ENCODE data around the gene E2F4. TPM values are rescaled to one million over a fixed set of nuclear protein-coding genes. Genes with fewer than 3 reads are reported as not detected.

Gene E2F4
- total and polyA plus RNA-seq, 9 of the 15 experiments (the other 6 are each of a cell fraction or from before 2014, with no cell fraction given): 9.7 to 139 (median 106) TPM

- TF ChIP-seq AFF1 (IDR thresholded peaks at IDR 0.05; ENCODE audit: low read depth in 1 of 2, partially characterized antibody in 2 of 2): no peak
- no peak for TF ChIP-seq BRD4 (IDR thresholded peaks at IDR 0.05)
- no peak for TF ChIP-seq TRIM28 (IDR thresholded peaks at IDR 0.05)
- no peak for TF ChIP-seq NR2F6 (CRISPR knock-in tag; IDR thresholded peaks at IDR 0.05)
- peak; percentile 80 for TF ChIP-seq CTCFL (IDR thresholded peaks at IDR 0.05; ENCODE audit: borderline replicate concordance, insufficient read depth, low read depth, low read length, poor library complexity, severe bottlenecking)
- TF ChIP-seq ZFPM2 (CRISPR knock-in tag; IDR thresholded peaks at IDR 0.05): no peak
- peak; percentile 78; the same call in 1 of the 2 replicates for TF ChIP-seq MBD1 (CRISPR knock-in tag; IDR thresholded peaks at IDR 0.05)
- TF ChIP-seq CREB1 (IDR thresholded peaks at IDR 0.05): no peak
- no peak for TF ChIP-seq CREB1 (CRISPR knock-in tag; IDR thresholded peaks at IDR 0.05)
- peak in 2 of 3 experiments; percentile 46 to 65 for TF ChIP-seq YY1 (IDR thresholded peaks at IDR 0.05; ENCODE audit: borderline replicate concordance in 1 of 3, control insufficient read depth in 1 of 3, extremely low read depth in 1 of 3, insufficient read depth in 3 of 3, insufficient read length in 1 of 3, insufficient replicate concordance in 2 of 3, low read depth in 1 of 3, low read length in 2 of 3)
- no peak for TF ChIP-seq ZNF134 (CRISPR knock-in tag; conservative IDR thresholded peaks at IDR 0.05)
- TF ChIP-seq ZNF212 (CRISPR knock-in tag; IDR thresholded peaks at IDR 0.05): no peak
- no peak for TF ChIP-seq MAFK (IDR thresholded peaks at IDR 0.05; ENCODE audit: low read length)
- TF ChIP-seq MCM7 (IDR thresholded peaks at IDR 0.05): no peak
- TF ChIP-seq SMARCA4 (IDR thresholded peaks at IDR 0.05): no peak
- no peak for TF ChIP-seq ZNF165 (CRISPR knock-in tag; IDR thresholded peaks at IDR 0.05; ENCODE audit: borderline replicate concordance)
- no peak for TF ChIP-seq MLX (CRISPR knock-in tag; conservative IDR thresholded peaks at IDR 0.05)
- no peak for TF ChIP-seq TCF15 (CRISPR knock-in tag; IDR thresholded peaks at IDR 0.05)
Observed at GRCh38 chr16:67155295-67156142, 36.4 kb upstream of the E2F4 start (continued).
